Measurements from ENCODE around the gene CLK2.
"Not testable (repeated sequence)": the region's sequence is repeated elsewhere in the genome, so short reads cannot be mapped to it uniquely, and the experiment has no call there.

Gene CLK2

DNA sequence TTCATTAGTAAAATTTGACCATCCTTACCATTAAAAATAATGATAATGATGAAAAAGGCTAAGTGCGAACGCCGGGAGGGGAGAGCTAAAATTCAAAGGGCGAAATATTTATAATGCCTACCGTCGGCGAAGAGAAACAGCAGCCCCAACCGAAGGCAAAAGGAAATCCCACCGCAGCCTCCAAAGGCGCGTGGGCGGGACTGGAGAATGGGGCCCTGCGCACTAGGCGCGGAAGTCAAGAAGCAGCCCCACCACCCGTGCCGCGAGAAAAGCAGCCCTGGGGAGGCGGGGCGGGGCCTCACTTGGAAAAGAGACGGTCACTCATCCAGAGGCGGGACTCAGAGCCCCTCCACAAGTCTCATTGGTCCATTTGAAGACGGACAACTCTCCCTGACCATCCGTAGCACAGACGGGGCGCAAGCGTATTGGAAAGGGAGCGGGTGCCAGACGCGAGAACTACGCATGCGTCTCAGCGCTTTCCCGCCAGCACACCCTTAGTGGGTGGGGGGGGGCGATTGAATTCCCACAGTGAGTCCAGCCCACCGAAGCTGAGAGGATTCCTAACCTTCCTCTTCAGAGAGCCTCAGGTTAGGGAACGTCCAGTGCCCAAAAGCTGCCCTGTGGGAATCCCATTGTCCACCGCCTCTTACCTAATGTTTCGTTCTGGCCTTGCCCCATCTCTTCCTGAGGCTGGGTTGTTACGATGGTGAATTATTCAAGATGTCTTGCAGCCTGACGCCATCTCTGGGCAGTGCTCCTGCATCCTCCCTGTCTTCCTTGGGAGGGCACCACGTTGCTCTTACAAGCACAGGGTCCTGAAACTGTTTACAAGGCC, 45.8 kb downstream of the CLK2 start:
- H3K27ac Mint-ChIP-seq: peak overlapping the region; percentile 91
- H3K9me3 Mint-ChIP-seq: no peaks in the 10 kb centered on the region
- no peaks in the 10 kb centered on the region for H3K27me3 Mint-ChIP-seq (ENCODE audit: low read depth)
- no peaks in the 10 kb centered on the region for H3K36me3 Mint-ChIP-seq (ENCODE audit: low read depth)
- peak overlapping the region; percentile 95 for H3K4me3 Mint-ChIP-seq
- peaks cover 21% of the 10 kb centered on the region for H3K4me1 Mint-ChIP-seq (ENCODE audit: low read depth)

DNA sequence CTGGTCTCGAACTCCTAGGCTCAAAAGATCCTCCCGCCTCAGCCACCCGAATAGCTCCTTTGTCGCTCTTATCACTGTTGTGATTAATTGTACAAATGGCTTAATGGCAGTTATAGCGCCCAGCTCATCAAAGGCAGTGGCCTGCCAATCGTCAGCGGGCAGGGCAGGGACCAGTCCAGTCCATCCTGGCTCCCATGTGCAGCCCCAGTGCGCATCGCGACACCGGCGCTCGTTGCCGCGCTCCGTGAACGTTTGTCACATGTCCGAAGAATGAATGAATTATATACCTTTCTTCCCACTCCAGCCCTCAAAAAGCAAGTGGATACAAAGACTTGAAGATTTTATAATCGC, 46.4 kb downstream of the CLK2 start:
- Mint-ChIP-seq H3K9me3 (no peaks in the 10 kb centered on the region), H3K36me3 (ENCODE audit: low read depth) (no peaks in the 10 kb centered on the region), H3K27ac (peak overlapping the region; percentile 91), H3K4me3 (peak overlapping the region; percentile 95), H3K4me1 (ENCODE audit: low read depth) (peaks cover 21% of the 10 kb centered on the region), H3K27me3 (ENCODE audit: low read depth) (no peaks in the 10 kb centered on the region)

DNA sequence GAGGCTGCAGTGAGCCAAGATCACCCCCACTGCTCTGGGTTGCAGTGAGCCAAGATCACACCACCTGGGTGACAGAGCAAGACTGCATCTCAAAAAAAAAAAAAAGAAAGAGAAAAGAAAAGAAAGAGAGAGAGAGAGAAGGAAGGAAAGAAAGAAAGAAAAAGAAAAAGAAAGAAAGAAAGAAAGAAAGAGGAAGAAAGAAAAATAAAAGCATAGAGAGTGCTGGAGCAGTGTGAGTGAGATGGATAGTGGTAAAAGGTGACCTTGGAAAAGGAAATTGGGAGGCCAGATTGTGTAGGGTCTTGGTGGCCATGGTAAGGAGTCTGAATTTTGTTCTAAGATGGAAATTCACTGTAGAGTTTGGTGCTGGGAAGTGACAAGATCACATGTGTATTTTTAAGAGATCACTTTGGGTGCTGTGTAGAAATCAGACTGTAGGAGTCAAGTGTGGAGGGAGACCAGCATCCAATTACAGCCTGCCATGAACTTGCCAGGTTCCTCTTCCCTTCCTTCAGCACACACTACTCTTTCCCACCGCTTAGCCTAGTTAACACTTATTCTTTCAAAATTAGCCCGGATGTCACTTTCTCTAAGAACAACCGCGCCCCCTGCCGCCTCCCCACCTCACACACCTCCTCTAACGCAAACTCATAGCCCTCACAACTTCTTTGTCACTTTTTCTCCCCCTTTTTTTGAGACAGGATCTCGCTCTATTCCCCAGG, 47.0 kb downstream of the CLK2 start:
- H3K36me3 Mint-ChIP-seq (ENCODE audit: low read depth): no peaks in the 10 kb centered on the region

DNA sequence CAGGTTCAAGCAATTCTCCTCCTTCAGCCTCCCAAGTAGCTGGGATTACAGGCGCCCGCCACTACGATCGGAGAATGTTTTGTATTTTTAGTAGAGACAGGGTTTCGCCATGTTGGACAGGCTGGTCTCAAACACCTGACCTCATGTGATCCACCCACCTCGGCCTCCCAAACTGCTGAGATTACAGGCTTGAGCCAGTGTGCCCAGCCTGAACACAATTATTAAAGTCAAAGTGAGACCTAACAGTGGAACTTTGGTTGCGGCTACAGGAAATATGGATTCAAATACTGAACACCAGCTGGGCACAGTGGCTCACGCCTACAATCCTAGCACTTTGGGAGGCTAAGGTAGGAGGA, 47.9 kb downstream of the CLK2 start:
- H3K4me3 Mint-ChIP-seq: peak overlapping the region; percentile 31
- not testable (repeated sequence) for H3K27me3 Mint-ChIP-seq (ENCODE audit: low read depth); H3K27ac Mint-ChIP-seq; H3K9me3 Mint-ChIP-seq; H3K36me3 Mint-ChIP-seq (ENCODE audit: low read depth)
- H3K4me1 Mint-ChIP-seq (ENCODE audit: low read depth): peaks cover 25% of the 10 kb centered on the region

More for the DNA sequence above, 47.0 kb downstream of the CLK2 start:
- H3K4me1 Mint-ChIP-seq (ENCODE audit: low read depth): peaks cover 21% of the 10 kb centered on the region
- no peaks in the 10 kb centered on the region for H3K27me3 Mint-ChIP-seq (ENCODE audit: low read depth)
- H3K9me3 Mint-ChIP-seq: no peaks in the 10 kb centered on the region
- peak overlapping the region; percentile 91 for H3K27ac Mint-ChIP-seq
- peak overlapping the region; percentile 95 for H3K4me3 Mint-ChIP-seq

DNA sequence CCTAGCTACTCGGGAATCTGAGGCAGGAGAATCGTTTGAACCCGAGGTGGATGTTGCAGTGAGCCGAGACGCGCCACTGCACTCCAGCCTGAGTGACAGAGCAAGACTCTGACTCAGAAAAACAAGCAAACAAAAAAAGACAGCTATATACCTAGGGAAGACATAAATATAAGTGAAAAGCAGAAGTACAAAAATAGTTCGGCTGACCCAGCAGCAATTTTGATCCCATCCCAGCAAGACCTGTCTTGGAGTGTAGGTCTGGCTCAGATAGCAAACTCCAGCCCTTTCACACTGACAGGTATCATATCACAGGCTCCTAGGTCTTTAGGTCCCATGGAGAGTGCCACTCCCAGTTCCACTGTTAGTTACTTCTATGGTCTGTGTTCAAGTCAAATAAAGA, 50.3 kb downstream of the CLK2 start:
- Mint-ChIP-seq H3K9me3 (no peaks in the 10 kb centered on the region), H3K4me1 (ENCODE audit: low read depth) (peaks cover 40% of the 10 kb centered on the region), H3K36me3 (ENCODE audit: low read depth) (no peaks in the 10 kb centered on the region), H3K27me3 (ENCODE audit: low read depth) (no peaks in the 10 kb centered on the region), H3K4me3 (no peak overlapping the region), H3K27ac (no peak overlapping the region)

DNA sequence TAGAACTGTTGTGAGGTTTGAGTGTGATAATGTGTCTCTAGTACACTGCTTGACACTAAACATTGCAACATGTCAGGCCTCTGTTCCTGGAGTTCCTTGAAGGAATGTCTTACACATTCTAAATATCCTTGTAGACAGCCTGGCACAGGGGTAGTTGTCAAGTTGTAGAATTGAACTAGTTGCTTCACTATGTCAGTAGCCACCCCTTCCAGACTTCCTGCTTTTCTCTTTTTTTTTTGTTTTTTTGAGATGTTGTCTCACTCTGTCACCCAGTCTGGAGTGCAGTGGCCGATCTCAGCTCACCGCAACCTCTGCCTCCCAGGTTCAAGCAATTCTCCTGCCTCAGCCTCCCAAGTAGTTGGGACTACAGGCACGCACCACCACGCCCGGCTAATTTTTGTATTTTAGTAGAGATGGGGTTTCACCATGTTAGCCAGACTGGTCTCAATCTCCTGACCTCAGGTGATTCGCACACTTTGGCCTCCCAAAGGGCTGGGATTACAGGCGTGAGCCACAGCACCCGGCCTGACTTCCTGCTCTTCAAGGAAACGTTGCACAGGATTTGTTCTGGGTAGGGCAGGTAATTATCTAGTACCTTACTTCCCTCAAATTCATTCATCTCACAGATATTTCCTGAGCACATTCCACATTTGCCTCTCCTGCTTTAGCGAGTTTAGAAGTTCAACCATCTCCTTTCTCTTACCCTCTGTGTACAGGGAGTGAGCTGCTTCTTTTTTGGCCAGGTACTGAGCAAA, 52.9 kb downstream of the CLK2 start:
- H3K4me3 Mint-ChIP-seq; H3K9me3 Mint-ChIP-seq; H3K27me3 Mint-ChIP-seq (ENCODE audit: low read depth); H3K36me3 Mint-ChIP-seq (ENCODE audit: low read depth): not testable (repeated sequence)
- H3K27ac Mint-ChIP-seq: peak overlapping the region; percentile 84
- peaks cover 25% of the 10 kb centered on the region for H3K4me1 Mint-ChIP-seq (ENCODE audit: low read depth)

DNA sequence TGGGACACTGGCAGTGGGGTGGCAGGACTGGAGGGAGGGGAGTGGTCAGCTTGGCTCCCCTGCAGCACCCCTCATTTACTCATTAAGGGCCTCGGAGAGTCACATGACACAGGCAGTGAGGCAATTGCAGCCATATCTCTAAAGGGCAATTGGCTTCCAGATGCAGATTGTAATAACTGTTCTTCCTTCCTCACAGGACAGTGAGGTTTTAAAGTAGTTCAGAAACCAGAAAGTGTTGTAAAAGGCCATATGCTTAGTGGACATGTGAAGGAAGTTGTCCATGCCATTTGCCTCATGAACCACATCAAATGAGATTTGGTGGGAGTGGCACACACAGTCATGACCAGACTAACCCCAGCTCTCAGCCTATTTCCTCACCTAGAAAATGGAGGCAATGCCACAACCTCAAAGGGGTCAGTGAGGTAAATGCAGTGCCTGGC, 53.7 kb downstream of the CLK2 start:
- no peaks in the 10 kb centered on the region for H3K27me3 Mint-ChIP-seq (ENCODE audit: low read depth)
- peaks cover 28% of the 10 kb centered on the region for H3K4me1 Mint-ChIP-seq (ENCODE audit: low read depth)
- peak overlapping the region; percentile 17 for H3K4me3 Mint-ChIP-seq
- H3K27ac Mint-ChIP-seq: peak overlapping the region; percentile 84
- H3K36me3 Mint-ChIP-seq (ENCODE audit: low read depth): peaks cover 8% of the 10 kb centered on the region
- H3K9me3 Mint-ChIP-seq: no peaks in the 10 kb centered on the region

DNA sequence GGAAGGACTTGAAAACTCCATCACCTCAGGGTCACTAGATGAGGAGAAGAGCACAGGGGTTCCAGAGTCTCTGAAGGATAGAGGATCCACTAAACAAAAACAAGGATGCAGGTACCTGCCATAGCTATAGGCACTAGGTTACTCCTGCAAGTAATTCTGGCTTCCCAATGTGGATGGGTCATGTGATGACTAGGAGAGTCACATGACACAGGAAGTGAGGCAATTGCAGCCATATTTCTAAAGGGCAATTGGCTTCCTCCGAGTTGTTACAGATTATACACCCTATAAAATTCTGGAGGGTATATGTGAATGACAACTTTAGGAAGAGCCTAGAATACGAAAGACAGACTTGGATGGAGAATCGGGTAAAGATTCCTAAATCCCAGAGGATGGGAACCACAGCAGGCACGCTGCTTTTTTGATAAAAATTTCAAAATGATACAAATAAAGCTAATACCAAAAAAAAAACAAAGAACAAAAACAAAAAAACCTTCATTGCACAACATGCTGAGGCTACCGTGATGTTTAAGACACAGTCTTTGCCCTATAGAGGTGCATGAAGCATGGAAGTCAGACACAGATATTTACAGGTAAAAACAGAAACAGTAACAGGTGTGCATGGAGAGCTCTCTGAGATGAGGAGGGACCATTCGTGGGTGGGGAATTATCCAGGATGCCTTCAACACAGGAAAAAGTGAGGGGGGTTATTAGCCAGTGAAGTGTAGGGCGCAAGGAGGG, 54.3 kb downstream of the CLK2 start:
- Mint-ChIP-seq H3K27me3 (ENCODE audit: low read depth) (no peaks in the 10 kb centered on the region), H3K4me3 (peak overlapping the region; percentile 17), H3K36me3 (ENCODE audit: low read depth) (peaks cover 8% of the 10 kb centered on the region), H3K9me3 (no peaks in the 10 kb centered on the region), H3K27ac (peak overlapping the region; percentile 84), H3K4me1 (ENCODE audit: low read depth) (peaks cover 28% of the 10 kb centered on the region)

DNA sequence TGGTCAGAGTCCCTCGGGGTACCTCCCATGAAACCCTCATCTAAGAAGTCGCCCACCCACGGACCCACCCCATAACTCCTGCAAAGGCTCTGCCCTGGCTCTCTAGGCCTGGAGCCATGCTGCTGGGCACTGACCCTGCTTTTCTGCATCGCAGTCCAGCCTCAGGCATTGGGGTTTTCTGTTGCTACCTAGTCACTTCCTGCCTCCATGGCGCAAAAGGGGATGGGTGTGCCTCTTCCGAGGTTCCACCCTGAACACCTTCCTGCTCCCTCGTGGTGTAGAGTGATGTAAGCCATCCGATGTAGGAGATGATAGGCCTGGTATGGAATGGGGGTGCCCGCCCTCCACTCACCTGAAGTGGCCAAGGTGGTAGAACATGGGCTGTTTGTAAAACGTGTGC, 58.6 kb downstream of the CLK2 start:
- Mint-ChIP-seq H3K27ac (peak overlapping the region; percentile 88), H3K4me1 (ENCODE audit: low read depth) (peaks cover 25% of the 10 kb centered on the region), H3K36me3 (ENCODE audit: low read depth) (peaks cover 11% of the 10 kb centered on the region)
- not testable (repeated sequence) for H3K27me3 Mint-ChIP-seq (ENCODE audit: low read depth); H3K9me3 Mint-ChIP-seq; H3K4me3 Mint-ChIP-seq
